ENCODE measurements around the gene GNA15.

- TF ChIP-seq CTCF (IDR thresholded peaks at IDR 0.05; ENCODE audit: low read depth, low read length) (no peak), EZH2phosphoT487 (IDR thresholded peaks at IDR 0.05; ENCODE audit: low read depth) (no peak)
Observed at GRCh38 chr19:3115411-3115810, 20.4 kb upstream of the GNA15 start.

All from OCI-LY3 (cell line).